ENCODE results near the gene CBFA2T3.
"Not testable (repeated sequence)": the region's sequence is repeated elsewhere in the genome, so short reads cannot be mapped to it uniquely, and the experiment has no call there.

Gene CBFA2T3

DNA sequence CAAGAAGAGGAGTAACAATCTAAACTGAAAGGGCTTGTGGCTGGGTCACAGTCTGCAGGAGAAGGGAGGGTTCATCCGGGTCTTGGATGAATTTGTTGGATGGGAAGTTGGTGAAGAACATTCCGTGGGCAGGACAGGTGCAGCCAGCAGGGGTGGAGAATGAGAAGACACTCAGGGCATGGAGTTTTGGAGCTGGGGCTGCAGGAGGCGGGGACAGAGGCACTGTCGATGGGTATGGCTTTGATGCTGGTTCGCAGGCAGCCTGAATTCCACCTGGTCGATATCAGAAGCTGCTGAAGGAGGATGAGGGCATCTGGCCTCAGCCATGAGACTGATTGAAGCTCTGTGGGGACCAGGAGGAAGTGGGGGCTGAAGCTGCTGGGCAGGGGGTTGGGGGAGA lies 36.1 kb upstream of the CBFA2T3 start:
- DNase-seq (ENCODE audit: low read depth in 1 of 2, low spot score in 1 of 2), result no peak

DNA sequence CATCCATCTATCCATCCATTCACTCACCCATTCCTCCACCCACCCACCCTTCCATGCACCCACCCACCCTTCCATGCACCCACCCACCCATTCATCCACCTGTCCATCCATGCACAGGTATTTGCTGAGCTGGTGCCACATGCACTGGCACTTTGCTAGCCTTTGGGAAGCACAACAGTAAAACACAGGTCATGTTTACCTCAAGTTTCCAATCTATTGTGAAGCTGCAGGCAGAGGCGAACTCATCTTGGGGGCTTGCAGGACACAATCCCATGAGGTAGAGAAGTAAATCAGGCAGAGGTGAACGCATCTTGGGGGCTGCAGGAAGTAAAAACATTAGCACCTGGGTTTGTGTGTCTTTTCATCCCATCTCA lies 35.6 kb upstream of the CBFA2T3 start:
- DNase-seq (ENCODE audit: low read depth in 1 of 2, low spot score in 1 of 2), result no peak

DNA sequence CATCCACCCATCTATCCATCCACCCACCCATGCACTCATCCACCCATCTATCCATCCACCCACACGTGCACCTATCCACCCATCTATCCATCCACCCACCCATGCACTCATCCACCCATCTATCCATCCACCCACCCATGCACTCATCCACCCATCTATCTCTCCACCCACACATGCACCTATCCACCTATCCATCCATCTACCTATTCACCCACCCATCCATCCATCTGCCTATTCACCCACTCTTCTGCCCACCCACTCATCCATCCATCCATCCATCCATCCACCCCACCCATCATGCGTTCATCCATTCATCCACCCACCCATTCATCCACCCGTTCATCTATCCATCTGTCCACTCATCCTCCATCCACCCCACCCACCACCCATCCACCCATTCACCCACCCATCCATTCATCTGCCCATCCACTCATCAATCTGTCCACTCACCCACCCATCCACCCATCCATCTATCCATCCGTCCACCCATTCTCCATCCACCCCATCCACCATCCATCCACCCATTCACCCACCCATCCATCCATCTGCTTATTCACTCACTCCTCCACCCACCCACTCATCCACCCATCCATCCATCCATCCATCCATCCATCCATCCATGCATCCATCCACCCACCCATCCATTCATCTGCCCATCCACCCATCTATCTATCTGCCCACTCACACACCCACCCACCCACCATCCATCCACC lies 35.1 kb upstream of the CBFA2T3 start:
- no peak for DNase-seq (ENCODE audit: low read depth in 1 of 2, low spot score in 1 of 2)

DNA sequence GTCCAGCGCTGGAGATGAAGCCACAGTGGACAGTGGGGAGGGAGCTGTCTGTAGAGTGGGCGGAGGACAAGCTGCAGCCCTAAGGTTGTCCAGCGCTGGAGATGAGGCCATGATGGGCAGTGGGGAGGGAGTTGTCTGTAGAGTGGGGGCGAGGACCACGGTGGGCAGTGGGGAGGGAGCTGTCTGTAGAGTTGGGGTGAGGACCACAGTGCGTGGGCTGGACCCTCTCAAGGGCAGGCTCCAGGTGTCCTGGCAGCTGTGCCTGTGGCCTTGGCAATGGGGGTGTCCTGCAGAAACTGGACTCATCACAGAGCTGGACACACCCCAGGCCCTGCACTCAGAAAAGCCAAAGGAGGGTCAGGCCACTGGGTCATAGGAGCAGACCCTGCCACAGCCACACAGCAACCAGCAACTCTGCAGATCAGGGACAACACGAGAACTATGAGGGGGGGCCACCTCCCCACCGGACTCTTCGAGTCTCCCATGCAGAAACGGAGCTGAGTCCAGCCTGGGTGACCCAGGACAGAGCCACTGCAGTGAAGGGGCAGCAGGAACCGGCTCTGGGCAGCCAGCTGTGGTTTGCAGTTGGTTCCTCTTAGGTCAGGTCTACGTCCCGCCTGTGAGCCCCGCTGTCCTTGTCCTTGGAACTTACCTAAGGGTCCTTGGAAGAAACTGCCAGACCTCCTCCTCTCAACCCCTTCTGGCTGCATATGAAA lies 33.4 kb upstream of the CBFA2T3 start:
- DNase-seq (ENCODE audit: low read depth in 1 of 2, low spot score in 1 of 2), result no peak

DNA sequence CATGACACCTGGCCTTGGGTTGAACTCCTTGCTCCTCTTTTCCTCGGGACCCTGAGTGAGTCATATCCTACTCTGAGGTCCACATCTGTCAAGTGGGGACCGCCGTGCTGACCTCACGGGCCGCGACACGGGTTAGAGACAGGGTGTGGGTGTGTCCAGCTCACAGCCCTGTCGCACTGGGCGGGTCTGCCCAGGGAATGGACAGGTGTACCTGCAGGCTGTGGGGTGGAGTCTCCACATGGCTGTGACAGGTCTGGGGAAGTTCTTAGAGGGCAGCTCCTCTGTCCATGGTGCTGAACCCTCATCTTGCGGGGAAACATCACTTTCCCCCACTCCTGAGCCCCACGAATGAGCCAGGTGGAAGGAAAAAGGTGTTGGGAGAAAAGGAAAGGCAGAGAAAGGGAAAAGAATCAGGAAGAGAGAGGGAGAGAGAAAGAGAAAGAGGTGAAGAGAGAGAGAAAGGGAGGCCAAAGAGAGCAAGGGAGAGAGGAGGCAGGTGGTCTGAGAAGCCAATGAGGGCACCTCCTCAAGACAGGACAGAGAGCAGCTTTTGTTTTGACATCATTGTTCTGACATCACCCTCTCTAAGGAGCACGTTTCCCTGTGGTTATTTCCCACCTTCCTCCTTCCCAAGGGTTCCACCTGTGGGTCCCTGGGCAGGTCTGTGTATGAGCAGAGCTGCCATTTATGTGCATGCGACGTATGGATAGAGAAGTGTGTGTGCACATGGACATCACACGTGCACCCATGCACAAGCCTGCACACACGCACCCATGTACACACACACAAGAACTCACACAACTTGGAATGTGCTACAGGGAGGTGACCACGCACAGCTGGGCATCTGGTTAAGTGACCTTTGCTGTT lies 32.6 kb upstream of the CBFA2T3 start:
- no peak for DNase-seq (ENCODE audit: low read depth in 1 of 2, low spot score in 1 of 2)

DNA sequence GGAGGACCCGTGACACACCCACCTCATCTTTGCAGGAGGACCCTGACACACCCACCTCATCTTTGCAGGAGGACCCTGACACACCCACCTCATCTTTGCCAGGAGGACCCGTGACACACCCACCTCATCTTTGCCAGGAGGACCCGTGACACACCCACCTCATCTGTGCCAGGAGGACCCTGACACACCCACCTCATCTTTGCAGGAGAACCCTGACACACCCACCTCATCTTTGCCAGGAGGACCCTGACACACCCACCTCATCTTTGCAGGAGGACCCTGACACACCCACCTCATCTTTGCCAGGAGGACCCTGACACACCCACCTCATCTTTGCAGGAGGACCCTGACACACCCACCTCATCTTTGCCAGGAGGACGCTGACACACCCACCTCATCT lies 31.8 kb upstream of the CBFA2T3 start:
- DNase-seq (ENCODE audit: low read depth in 1 of 2, low spot score in 1 of 2), result not testable (repeated sequence)

DNA sequence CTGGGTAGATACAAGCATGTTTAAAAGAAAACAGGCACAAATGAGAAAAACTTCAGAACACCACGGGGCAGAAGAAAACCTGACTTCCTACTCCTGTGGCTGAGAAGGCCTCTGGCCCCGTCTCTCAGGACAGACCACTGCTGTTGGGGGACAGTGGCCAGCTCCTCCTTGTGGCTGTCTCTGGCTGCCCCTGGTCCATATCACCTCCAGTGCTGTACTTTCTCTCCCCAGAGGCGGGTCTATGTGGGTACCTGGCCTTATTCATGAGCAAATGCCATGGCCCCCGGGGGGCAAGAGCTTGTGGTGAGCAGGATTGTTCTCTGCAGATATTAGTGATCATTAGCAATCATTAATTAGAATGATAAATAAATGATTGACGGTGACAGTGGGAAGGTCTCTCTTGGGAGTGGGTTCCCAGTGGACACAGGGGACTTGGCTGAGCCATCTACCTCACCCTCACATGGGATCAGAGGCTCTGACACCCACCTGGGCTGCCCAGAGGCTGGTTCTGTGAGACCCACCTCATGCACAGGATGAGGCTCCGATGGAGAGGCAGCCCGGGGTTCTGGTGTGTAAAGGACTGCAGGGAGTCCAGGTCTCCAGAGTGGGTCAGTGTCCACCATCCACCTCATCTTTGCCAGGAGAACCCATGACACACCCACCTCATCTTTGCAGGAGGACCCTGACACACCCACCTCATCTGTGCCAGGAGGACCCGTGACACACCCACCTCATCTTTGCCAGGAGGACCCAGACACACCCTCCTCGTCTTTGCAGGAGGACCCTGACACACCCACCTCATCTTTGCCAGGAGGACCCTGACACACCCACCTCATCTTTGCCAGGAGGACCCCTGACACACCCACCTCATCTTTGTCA lies 30.6 kb upstream of the CBFA2T3 start:
- no peak for DNase-seq (ENCODE audit: low read depth in 1 of 2, low spot score in 1 of 2)

DNA sequence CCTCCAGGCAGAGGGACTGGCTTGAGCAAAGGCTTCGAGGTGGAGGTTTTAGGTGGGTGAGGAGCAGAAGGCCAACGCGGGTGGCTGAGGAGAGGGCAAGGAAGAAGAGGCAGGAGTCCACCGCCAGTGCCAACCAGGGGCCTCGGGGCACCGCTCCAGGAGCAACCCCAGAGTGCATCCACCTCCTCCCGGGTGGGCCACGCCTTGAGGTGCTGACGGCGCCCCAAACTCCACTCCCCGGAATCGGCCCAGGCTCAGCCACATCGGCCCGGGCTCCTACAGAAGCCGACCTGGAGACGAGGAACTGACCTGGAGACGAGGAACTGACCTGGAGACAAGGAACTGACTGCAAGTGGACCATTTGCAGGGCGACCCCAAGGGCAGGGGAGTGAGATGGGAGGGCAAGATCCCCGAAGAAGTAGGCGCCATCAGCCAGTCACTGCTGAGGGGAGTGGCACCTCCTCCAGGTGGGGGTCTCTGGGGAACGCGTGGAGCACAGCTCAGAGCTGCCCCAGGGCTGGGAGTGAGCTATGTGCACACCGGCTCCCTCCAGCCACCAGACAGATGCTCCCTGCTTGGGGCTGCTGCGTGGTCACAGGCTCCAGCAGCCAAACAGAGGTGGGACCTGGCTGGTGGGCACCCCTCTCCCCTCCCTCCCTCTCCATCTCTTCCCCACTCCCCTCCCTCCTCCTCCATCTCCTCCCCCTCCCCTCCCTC lies 29.2 kb upstream of the CBFA2T3 start:
- DNase-seq (ENCODE audit: low read depth in 1 of 2, low spot score in 1 of 2), result no peak

DNA sequence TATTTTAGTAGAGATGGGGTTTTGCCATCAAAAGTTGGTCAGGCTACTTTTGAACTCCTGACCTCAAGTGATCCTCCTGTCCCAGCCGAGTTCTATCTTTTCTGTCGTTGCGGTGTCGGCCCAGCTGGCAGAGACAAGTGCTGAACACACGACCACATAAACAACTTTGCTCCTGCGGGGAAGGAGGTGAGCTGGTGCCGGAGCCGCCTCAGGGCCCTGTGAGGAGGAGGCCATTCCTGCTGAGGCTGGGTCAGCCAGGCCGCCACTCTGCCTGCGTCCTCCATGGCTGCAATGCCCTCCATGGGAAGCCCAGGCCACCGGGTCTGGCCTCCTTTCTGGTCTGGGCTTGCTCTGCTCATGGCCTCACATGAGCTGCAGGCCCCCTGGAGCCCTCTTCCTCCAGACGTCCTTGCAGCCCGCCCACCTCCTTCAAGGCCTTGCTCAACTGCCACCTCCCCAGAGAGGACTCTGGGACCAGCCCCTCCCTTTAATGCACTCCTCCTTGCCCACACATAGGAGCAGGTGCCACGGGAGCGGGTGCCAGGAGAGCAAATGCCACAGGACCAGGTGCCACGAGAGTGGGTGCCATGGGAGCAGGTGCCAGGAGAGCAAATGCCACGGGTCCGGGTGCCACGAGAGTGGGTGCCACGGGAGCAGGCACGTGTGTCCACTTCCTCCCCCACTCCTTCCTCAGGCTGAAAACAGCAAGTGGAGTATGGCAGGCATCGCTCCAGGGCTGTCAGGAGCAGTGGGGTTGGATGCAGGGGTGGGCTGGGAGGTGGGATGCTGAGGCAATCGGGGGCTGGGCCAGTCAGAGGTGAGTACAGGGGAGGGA lies 28.4 kb upstream of the CBFA2T3 start:
- no peak for DNase-seq (ENCODE audit: low read depth in 1 of 2, low spot score in 1 of 2)

DNA sequence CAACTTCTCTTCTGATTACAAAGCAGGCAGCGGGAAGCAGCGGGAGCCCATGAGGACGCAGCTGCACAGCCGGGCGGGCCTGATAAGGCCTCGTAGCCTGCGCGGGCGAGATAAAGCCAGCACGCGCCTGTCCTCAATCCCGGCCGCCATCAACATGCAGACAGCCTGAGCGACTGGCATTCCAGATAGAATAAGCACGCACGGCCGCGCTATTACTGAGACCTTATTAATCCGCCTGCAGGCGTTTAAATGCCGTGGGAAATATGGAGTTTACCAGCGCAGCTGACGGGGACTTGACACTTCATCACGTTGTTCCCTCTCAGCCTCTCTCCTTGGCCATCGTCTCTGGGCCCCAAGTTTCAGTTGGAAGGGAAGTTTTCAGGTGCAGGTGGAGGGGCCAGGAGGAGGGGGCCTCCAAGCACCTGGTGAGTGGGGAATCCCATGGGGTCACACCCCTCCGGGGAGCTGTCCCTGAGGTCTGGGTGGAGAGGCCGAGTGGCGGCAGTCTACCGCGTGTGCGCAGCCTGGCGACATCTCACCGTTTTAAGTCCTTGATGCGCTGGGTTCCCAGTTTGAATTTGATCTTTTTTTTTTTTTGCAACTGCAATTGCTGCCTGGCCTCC lies 27.3 kb upstream of the CBFA2T3 start:
- DNase-seq (ENCODE audit: low read depth in 1 of 2, low spot score in 1 of 2), result no peak

DNA sequence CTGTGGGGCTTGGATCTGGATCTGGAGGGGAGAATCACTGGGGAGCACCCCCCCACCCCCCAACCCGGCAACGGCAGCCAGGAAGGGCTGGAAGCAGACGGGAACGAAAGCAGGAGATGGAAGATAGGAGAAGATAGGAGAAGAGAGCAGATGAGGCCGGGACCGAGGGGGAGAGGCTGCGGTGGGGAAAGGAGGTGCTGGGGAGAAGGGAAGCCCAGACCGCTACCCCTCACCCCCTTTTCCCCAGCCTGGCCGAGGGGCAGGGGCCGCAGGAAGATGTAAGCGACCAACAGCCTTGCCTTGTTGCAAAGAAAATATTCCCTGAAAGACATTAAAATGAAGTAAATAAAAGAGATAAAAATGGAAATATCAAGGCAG lies 26.8 kb upstream of the CBFA2T3 start:
- DNase-seq (ENCODE audit: low read depth in 1 of 2, low spot score in 1 of 2), result no peak

DNA sequence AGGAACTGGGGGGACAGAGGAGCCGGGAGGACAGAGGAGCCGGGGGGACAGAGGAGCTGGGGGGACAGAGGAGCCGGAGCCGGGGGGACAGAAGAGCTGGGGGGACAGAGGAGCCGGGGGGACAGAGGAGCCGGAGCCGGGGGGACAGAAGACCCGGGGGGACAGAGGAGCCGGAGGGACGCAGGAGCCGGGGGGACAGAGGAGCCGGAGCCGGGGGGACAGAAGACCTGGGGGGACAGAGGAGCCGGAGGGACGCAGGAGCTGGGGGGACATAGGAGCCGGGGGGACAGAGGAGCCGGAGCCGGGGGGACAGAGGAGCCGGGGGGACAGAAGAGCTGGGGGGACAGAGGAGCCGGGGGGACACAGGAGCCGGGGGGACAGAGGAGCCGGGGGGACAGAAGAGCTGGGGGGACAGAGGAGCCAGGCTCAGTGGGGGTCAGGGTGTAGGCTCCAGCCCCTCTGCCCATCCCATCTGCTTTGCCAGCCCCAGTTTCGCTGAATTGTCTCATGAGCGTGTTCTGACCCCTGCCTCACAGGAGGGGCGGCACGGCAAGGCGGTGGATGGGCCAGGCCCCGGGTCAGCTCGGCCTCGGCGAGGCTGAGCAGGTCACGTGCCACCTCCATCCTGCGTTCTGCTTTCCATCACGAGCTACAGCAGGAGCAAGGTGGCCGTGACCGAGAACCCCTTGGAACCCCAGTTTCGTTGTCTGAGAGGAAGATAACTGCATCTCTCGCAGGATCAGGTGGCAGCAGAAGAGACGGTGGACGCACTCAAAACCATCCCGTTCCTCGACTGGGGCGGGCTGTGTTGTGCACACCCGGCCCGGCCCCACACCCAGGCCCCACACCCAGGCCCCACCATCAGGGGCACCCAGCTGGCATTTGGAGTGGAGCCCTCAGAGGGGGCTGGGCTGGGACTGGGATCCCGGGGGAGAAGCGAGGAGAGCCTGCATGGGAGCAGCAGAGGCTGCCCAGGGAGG lies 26.1 kb upstream of the CBFA2T3 start:
- DNase-seq (ENCODE audit: low read depth in 1 of 2, low spot score in 1 of 2), result no peak

DNA sequence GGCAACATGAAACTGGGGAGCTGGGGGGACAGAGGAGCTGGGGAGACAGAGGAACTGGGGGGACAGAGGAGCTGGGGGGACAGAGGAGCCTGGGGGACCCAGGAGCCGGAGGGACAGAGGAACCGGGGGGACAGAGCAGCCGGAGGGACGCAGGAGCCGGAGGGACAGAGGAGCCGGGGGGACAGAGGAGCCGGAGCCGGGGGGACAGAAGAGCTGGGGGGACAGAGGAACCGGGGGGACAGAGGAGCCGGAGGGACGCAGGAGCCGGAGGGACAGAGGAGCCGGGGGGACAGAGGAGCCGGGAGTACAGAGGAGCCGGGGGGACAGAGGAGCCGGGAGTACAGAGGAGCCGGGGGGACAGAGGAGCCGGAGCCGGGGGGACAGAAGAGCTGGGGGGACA lies 25.1 kb upstream of the CBFA2T3 start:
- DNase-seq (ENCODE audit: low read depth in 1 of 2, low spot score in 1 of 2), result not testable (repeated sequence)

DNA sequence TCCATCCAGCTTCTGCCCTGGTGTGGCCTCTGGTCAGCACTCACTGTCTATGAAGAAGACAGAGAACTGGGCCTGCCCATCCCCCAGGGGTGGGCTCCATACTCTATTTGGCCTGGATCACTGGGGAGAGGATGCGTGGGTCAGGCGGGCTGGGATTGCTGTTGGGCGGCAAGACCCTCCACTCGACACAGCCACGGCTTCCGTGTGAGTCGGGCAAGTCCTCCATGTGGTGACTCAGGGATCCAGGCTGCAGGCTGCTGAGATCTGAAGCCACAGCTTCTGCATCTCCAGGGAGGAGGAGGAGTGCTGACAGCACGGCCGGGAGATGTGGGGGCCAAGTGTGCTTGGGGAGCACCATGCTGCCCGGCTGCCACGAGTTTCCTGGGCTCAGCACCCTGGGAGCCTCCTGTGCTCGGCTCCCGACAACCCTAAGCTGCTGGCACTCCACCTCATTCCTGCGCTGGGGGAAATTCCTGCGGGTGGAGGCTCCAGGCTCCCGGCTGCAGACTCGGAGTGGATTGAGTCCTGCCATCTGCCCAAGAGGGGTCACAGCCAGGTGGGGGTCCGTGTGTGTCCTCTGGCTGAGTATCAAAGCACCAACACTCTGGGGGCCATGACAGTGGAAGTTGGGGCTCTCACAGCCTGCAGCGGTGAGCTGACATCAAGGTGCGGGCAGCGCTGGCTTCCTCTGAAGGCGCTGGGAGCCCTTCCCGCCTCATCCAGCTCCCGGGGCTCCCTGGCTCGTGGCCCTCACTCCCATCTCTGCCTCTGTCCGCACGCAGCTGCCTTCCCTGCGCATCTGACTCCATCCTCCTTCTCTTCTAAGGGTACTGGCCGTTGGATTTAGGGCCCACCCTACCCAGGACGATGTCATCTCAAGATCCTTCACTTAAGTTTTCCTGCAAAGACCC lies 24.4 kb upstream of the CBFA2T3 start:
- DNase-seq (ENCODE audit: low read depth in 1 of 2, low spot score in 1 of 2), result no peak

DNA sequence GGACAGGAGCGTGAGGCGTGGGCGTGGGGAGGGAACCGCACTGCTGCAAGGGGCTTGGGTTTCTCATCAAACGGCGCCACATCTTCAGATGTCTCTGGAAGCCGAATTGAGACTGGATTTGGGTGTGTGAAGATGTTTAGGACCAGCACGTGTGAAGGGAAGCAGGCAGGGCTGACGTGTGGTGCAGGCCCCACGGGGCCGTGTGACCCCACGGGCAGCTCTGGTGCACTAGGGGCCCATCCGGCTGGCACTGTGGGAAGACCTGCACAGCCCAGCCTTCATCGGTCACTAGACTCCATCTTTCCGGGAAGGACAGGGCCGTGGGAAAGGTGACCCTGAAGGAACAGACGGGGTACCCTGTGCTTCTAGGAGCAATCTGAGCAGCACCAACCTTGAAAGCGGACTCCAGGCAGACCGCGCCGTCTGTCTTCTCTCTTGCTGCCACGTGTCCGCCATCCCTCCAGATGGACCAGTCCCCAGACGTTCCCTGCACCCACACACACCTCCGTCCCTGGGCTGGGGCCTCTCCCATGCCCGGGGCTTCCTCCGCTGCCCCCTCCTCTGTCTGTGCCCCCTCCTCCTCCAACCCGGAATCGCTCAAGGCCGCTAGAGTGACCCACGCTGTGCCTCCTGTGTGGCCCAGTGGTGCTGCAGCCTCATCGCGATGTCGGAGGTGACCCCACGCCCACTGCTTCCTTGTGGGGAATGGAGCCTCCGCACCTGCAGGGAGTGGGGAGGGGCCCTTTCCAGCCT lies 23.4 kb upstream of the CBFA2T3 start:
- DNase-seq (ENCODE audit: low read depth in 1 of 2, low spot score in 1 of 2), result no peak
